HCT116 (cell line): ENCODE results near the gene MAML3. TPM values are rescaled to one million over a fixed set of nuclear protein-coding genes. Genes with fewer than 3 reads are reported as not detected.

Experiments used
- ATAC-seq: fragments of 200-7000 bp; cut with Tn5 transposase; 2 replicates; pipeline ENCODE4 v1.9.1; 2020; ENCODE audit warnings: mild to moderate bottlenecking, moderate library complexity
- BruUV-seq: library from RNA; stranded (reverse); fragments of 400-500 nt; replicated peaks from 2 replicates; lab custom pipeline; 2021; lab: Mats Ljungman, UMichigan
- CTCF ChIA-PET: fragments of 300-600 bp; sonication (Branson Sonifier 250); formaldehyde crosslinking; loops from one replicate; lab custom pipeline; 2021; ENCODE audit warnings: antibody characterized with exemption; lab: Charles Lee
- POLR2A ChIA-PET: fragments of 300-600, 350-600 bp; sonication (Branson Sonifier 250); formaldehyde crosslinking; loops from one replicate; lab custom pipeline; 2021; ENCODE audit warnings: antibody characterized with exemption; lab: Charles Lee
- RAD21 ChIA-PET, 2 experiments: fragments of 300-600 bp; sonication (Branson Sonifier 250); formaldehyde crosslinking; loops; one replicate each; lab custom pipeline; 2023; ENCODE audit warnings: low total read pairs in 2 of 2; ENCODE audit not compliant: uncharacterized antibody in 2 of 2, unreplicated experiment in 2 of 2, low non-redundant PET in 1 of 2; lab: Charles Lee
- DNase-seq: peaks from one replicate; pipeline ENCODE4 v3.0.0-alpha.2; 2010; ENCODE audit warnings: low read depth, low spot score
- H2AFZ ChIP-seq: fragments of 200-600 bp; shearing (Covaris generic), sonication (generic); 2 replicates; pipeline ENCODE4 v1.6.1; 2017; ENCODE audit warnings: low read depth, mixed run types, mixed read lengths, antibody characterized with exemption, low read length; ENCODE audit not compliant: poor library complexity, severe bottlenecking
- H3K27ac ChIP-seq: 2 replicates; pipeline ENCODE4 v1.5.1; 2012; ENCODE audit warnings: low read depth, low read length
- H3K27me3 ChIP-seq: fragments of 200-600 bp; sonication (generic); 2 replicates; pipeline ENCODE4 v1.6.1; 2016; ENCODE audit warnings: mixed run types, low read length, mixed read lengths; ENCODE audit not compliant: insufficient read depth
- H3K36me3 ChIP-seq, 2 experiments: fragments of 200-500 bp in 1 of 2; fragments of 200-600 bp in 1 of 2; sonication (Bioruptor generic) in 1 of 2; sonication (generic) in 1 of 2; 2 replicates each; pipeline versions ENCODE4 v1.5.1 to v1.6.1; 2014 to 2016; ENCODE audit warnings: low read length in 2 of 2, inconsistent platforms in 1 of 2, mixed read lengths in 1 of 2, mixed run types in 1 of 2; ENCODE audit not compliant: insufficient read depth in 2 of 2, control insufficient read depth in 1 of 2
- H3K4me1 ChIP-seq, 2 experiments: fragments of 200-600 bp in 1 of 2; sonication (generic) in 1 of 2; 2 replicates each; pipeline versions ENCODE4 v1.5.1 to v1.6.1; 2012 to 2017; ENCODE audit warnings: low read length in 2 of 2, inconsistent platforms in 1 of 2, mild to moderate bottlenecking in 1 of 2, mixed read lengths in 1 of 2, mixed run types in 1 of 2, moderate library complexity in 1 of 2; ENCODE audit not compliant: insufficient read depth in 2 of 2, control insufficient read depth in 1 of 2
- H3K4me2 ChIP-seq: fragments of 200-600 bp; sonication (generic); 2 replicates; pipeline ENCODE4 v1.6.1; 2017; ENCODE audit warnings: mixed run types, low read length, mixed read lengths
- H3K4me3 ChIP-seq, 2 experiments: fragments of 200-600 bp in 1 of 2; sonication (generic) in 1 of 2; replicated peaks in 1 of 2; 2 replicates each; pipeline ENCODE4 v1.5.1; 2011 to 2016; ENCODE audit warnings: low read length in 2 of 2, control low read depth in 1 of 2, low read depth in 1 of 2, mild to moderate bottlenecking in 1 of 2, mixed read lengths in 1 of 2, mixed run types in 1 of 2
- H3K79me2 ChIP-seq: fragments of 200-600 bp; sonication (generic); 2 replicates; pipeline ENCODE4 v1.6.1; 2017; ENCODE audit warnings: mild to moderate bottlenecking, mixed run types, low read length, moderate library complexity, mixed read lengths; ENCODE audit not compliant: insufficient read depth
- H3K9ac ChIP-seq: fragments of 200-600 bp; sonication (generic); 2 replicates; pipeline ENCODE4 v1.6.1; 2016; ENCODE audit warnings: low read length, mixed read lengths
- H3K9me2 ChIP-seq: fragments of 200-600 bp; sonication (generic), shearing (Covaris generic); 2 replicates; pipeline ENCODE4 v1.6.1; 2017; ENCODE audit warnings: mixed run types, mild to moderate bottlenecking, moderate library complexity; ENCODE audit not compliant: insufficient read depth
- H3K9me3 ChIP-seq, 2 experiments: fragments of 200-500 bp in 1 of 2; fragments of 200-600 bp in 1 of 2; sonication (Bioruptor generic) in 1 of 2; sonication (generic) in 1 of 2; 2 replicates each; pipeline ENCODE4 v1.6.1; 2014 to 2017; ENCODE audit warnings: low read length in 2 of 2, mixed read lengths in 2 of 2, inconsistent platforms in 1 of 2, low read depth in 1 of 2, mild to moderate bottlenecking in 1 of 2, mixed run types in 1 of 2, moderate library complexity in 1 of 2; ENCODE audit not compliant: control insufficient read depth in 1 of 2, insufficient read depth in 1 of 2
- H4K20me1 ChIP-seq: fragments of 200-600 bp; sonication (generic), shearing (Covaris generic); 2 replicates; pipeline ENCODE4 v1.6.1; 2017; ENCODE audit warnings: mixed run types, mild to moderate bottlenecking, moderate library complexity; ENCODE audit not compliant: insufficient read depth
- ATF3 ChIP-seq: IDR thresholded peaks from 2 replicates; pipeline ENCODE4 v1.6.1; 2012
- CBX3 ChIP-seq: IDR thresholded peaks from 2 replicates; pipeline ENCODE4 v1.6.1; 2012; ENCODE audit warnings: low read depth
- CEBPB ChIP-seq: IDR thresholded peaks from 2 replicates; pipeline ENCODE4 v1.6.1; 2012; ENCODE audit warnings: low read depth
- CTCF ChIP-seq, 3 experiments: fragments of 200-600 bp in 1 of 3; sonication (generic) in 1 of 3; IDR thresholded peaks in 2 of 3; conservative IDR thresholded peaks in 1 of 3; 2 replicates each; pipeline ENCODE4 v1.5.1; 2012 to 2017; ENCODE audit warnings: low read depth in 2 of 3, low read length in 2 of 3, antibody characterized with exemption in 1 of 3, borderline replicate concordance in 1 of 3, control low read depth in 1 of 3, mild to moderate bottlenecking in 1 of 3, mixed read lengths in 1 of 3, mixed run types in 1 of 3, moderate library complexity in 1 of 3; ENCODE audit not compliant: insufficient read depth in 1 of 3
- EZH2 ChIP-seq: fragments of 200-600 bp; sonication (generic); IDR thresholded peaks from 2 replicates; pipeline ENCODE4 v1.6.1; 2017; ENCODE audit warnings: antibody characterized with exemption, mixed run types
- EZH2phosphoT487 ChIP-seq: fragments of 200-600 bp; IDR thresholded peaks from 2 replicates; pipeline ENCODE4 v1.6.1; 2018; ENCODE audit warnings: antibody characterized with exemption, borderline replicate concordance
- MAX ChIP-seq: IDR thresholded peaks from 2 replicates; pipeline ENCODE4 v1.6.1; 2012
- POLR2A ChIP-seq: IDR thresholded peaks from 2 replicates; pipeline ENCODE4 v1.7.0; 2011; ENCODE audit warnings: borderline replicate concordance; ENCODE audit not compliant: insufficient read depth, insufficient read length; ENCODE audit errors: extremely low read depth
- RAD21 ChIP-seq: IDR thresholded peaks from 2 replicates; pipeline ENCODE4 v1.6.1; 2012; ENCODE audit warnings: low read depth, mild to moderate bottlenecking
- SP1 ChIP-seq: IDR thresholded peaks from 2 replicates; pipeline ENCODE4 v1.6.1; 2012; ENCODE audit warnings: low read depth
- ZBTB33 ChIP-seq: IDR thresholded peaks from 2 replicates; pipeline ENCODE4 v1.6.1; 2011; ENCODE audit warnings: mild to moderate bottlenecking, low read length, moderate library complexity; ENCODE audit not compliant: insufficient replicate concordance; ENCODE audit errors: extremely low read depth
- ZNF274 ChIP-seq: fragments of 200-500 bp; sonication (Bioruptor generic); IDR thresholded peaks from 2 replicates; pipeline ENCODE4 v1.6.1; 2014; ENCODE audit warnings: mild to moderate bottlenecking, low read depth, low read length, inconsistent platforms
- intact Hi-C: fragments of 100-400 bp; cut with micrococcal nuclease; formaldehyde crosslinking; loops from 2 replicates; pipeline ENCODE4 v1.10.0; 2022
- total RNA-seq: library from RNA; stranded (reverse); gene quantifications from one replicate; pipeline ENCODE4 v1.2.1, GENCODE V29; 2021; ENCODE audit not compliant: unreplicated experiment

Gene MAML3
- total RNA-seq, 1 experiment from 2014 or later: 3.1 TPM

DNA sequence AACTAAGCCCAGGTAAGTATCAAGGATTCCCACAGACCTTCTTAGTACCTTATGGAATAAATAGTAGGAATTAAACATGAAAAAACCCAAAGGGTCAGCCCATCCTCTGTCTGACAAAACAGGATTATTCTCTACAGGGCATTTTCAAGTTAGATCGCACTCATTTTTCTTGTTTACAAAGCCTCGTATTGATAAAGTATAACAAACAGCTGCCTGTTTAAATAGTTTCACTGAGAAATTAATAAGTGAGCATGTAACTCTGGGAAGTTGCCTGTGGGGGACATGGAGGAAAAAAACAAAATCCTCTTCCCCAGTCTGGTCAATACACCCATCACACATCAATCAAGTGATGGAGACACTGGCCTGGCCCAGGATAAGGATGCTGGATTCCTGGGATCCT, 48.5 kb downstream of the MAML3 start:
- Histone ChIP-seq H3K79me2 (no peaks in the 10 kb centered on the region), H3K27me3 (no peaks in the 10 kb centered on the region), H3K36me3 (no peaks in the 10 kb centered on the region), H3K9me3 (no peaks in the 10 kb centered on the region), H2AFZ (no peak overlapping the region), H3K4me1 (peaks cover 0 to 5% of the 10 kb centered on the region in 2 experiments; a peak in 1 of 4 replicates), H4K20me1 (no peaks in the 10 kb centered on the region), H3K4me3 (no peak overlapping the region), H3K9ac (no peak overlapping the region), H3K9me2 (no peaks in the 10 kb centered on the region), H3K4me2 (no peak overlapping the region)
- intact Hi-C loops: no loop called here
- BruUV-seq: no TSS peak
- RAD21 ChIA-PET: no interaction called here
- POLR2A ChIA-PET: no interaction called here
- ATAC-seq: no peak
- no peak for TF ChIP-seq CEBPB
- TF ChIP-seq CTCF (IDR thresholded peaks at IDR 0.05 in 2 of 3, conservative IDR thresholded peaks at IDR 0.05 in 1 of 3; ENCODE audit: borderline replicate concordance in 1 of 3, insufficient read depth in 1 of 3, low read depth in 2 of 3, low read length in 2 of 3): no peak
- no peak for TF ChIP-seq EZH2phosphoT487
- TF ChIP-seq RAD21: no peak
- no peak for TF ChIP-seq ZBTB33
- no peak for TF ChIP-seq ZNF274
- no peak for TF ChIP-seq MAX
- TF ChIP-seq ATF3: no peak
- TF ChIP-seq EZH2: no peak
- TF ChIP-seq SP1: no peak
- TF ChIP-seq POLR2A: no peak
- TF ChIP-seq CBX3: no peak
- TF ChIP-seq, all 23 proteins: peak for 0
- H3K27ac ChIP-seq: no peak overlapping the region
- CTCF ChIA-PET: no interaction called here
- DNase-seq: no peak
